WTC11 (cell line): ENCODE data around the gene MAN2B1. TPM values are rescaled to one million over a fixed set of nuclear protein-coding genes. Genes with fewer than 3 reads are reported as not detected.
"Not testable (repeated sequence)": the region's sequence is repeated elsewhere in the genome, so short reads cannot be mapped to it uniquely, and the experiment has no call there.

ENCODE experiments used
- ATAC-seq: fragments of 200-7000 bp; cut with Tn5 transposase; 2 replicates; pipeline ENCODE4 v1.10.0; 2021; ENCODE audit warnings: mild to moderate bottlenecking, moderate library complexity
- CTCF ChIA-PET: fragments of 300-600 bp; sonication (Branson Sonifier 250); formaldehyde crosslinking; loops from one replicate; lab custom pipeline; 2021; ENCODE audit warnings: antibody characterized with exemption; lab: Charles Lee
- POLR2A ChIA-PET: fragments of 350-600 bp; sonication (Branson Sonifier 250); formaldehyde crosslinking; loops from one replicate; lab custom pipeline; 2021; ENCODE audit warnings: antibody characterized with exemption; lab: Charles Lee
- DNase-seq: peaks from one replicate; pipeline ENCODE4 v3.0.0; 2021; ENCODE audit warnings: low spot score
- H3K27ac Mint-ChIP-seq: 2 replicates; pipeline ENCODE4 v1.8.0; 2021; ENCODE audit warnings: mixed read lengths
- H3K27me3 Mint-ChIP-seq: 2 replicates; pipeline ENCODE4 v1.8.0; 2021; ENCODE audit warnings: low read depth, mild to moderate bottlenecking, moderate library complexity, mixed read lengths
- H3K36me3 Mint-ChIP-seq: 2 replicates; pipeline ENCODE4 v1.8.0; 2021; ENCODE audit warnings: mixed read lengths
- H3K4me1 Mint-ChIP-seq: 2 replicates; pipeline ENCODE4 v1.8.0; 2022; ENCODE audit warnings: mixed read lengths
- H3K4me3 Mint-ChIP-seq: 2 replicates; pipeline ENCODE4 v1.8.0; 2021; ENCODE audit warnings: mild to moderate bottlenecking, moderate library complexity, mixed read lengths
- H3K9me3 Mint-ChIP-seq: 2 replicates; pipeline ENCODE4 v1.8.0; 2021; ENCODE audit warnings: mixed read lengths
- ATF1 ChIP-seq: sonication (generic); formaldehyde crosslinking; IDR thresholded peaks from 2 replicates; pipeline ENCODE4 v1.8.1; 2023; ENCODE audit warnings: mild to moderate bottlenecking, moderate library complexity, missing genetic modification reagents
- CREM ChIP-seq: sonication (generic); formaldehyde crosslinking; IDR thresholded peaks from 2 replicates; pipeline ENCODE4 v1.8.1; 2022; ENCODE audit warnings: mild to moderate bottlenecking, missing genetic modification reagents, moderate library complexity
- FOXP1 ChIP-seq: sonication (generic); formaldehyde crosslinking; IDR thresholded peaks from 2 replicates; pipeline ENCODE4 v1.8.0; 2022; ENCODE audit warnings: missing genetic modification reagents, mild to moderate bottlenecking, moderate library complexity, borderline replicate concordance
- NR1H2 ChIP-seq: sonication (generic); formaldehyde crosslinking; IDR thresholded peaks from 2 replicates; pipeline ENCODE4 v1.9.0; 2021; ENCODE audit warnings: mild to moderate bottlenecking, moderate library complexity, missing genetic modification reagents
- OVOL2 ChIP-seq: fragments of 250-450 bp; sonication (Bioruptor Pico); IDR thresholded peaks from 2 replicates; pipeline ENCODE4 v1.9.0; 2021; ENCODE audit warnings: mild to moderate bottlenecking, borderline replicate concordance
- PRRX2 ChIP-seq: fragments of 250-450 bp; sonication (Bioruptor Pico); IDR thresholded peaks from 2 replicates; pipeline ENCODE4 v1.8.0; 2021; ENCODE audit warnings: mild to moderate bottlenecking
- ZBTB21 ChIP-seq: sonication (generic); formaldehyde crosslinking; IDR thresholded peaks from 2 replicates; pipeline ENCODE4 v1.8.1; 2023; ENCODE audit warnings: mild to moderate bottlenecking, missing genetic modification reagents, borderline replicate concordance
- ZNF121 ChIP-seq: sonication (generic); formaldehyde crosslinking; IDR thresholded peaks from 2 replicates; pipeline ENCODE4 v1.8.0; 2023; ENCODE audit warnings: missing genetic modification reagents
- ZNF317 ChIP-seq: sonication (generic); formaldehyde crosslinking; IDR thresholded peaks from 2 replicates; pipeline ENCODE4 v1.8.1; 2023; ENCODE audit warnings: low read depth, mild to moderate bottlenecking, moderate library complexity, missing genetic modification reagents, borderline replicate concordance
- ZNF416 ChIP-seq: fragments of 250-450 bp; sonication (Bioruptor Pico); IDR thresholded peaks from 2 replicates; pipeline ENCODE4 v1.9.0; 2021; ENCODE audit warnings: mild to moderate bottlenecking, inconsistent platforms
- ZNF423 ChIP-seq: fragments of 250-450 bp; sonication (Bioruptor Pico); IDR thresholded peaks from 2 replicates; pipeline ENCODE4 v2.1.2; 2022; ENCODE audit warnings: mild to moderate bottlenecking, moderate library complexity
- total RNA-seq: library from RNA; stranded (reverse); gene quantifications from 3 replicates; pipeline ENCODE4 v1.2.3, GENCODE V29; 2021
- TF ChIP-seq, protein P1 (sequence below): fragments of 250-450 bp; sonication (Bioruptor Pico); IDR thresholded peaks from 2 replicates; pipeline ENCODE4 v1.9.0; 2021; ENCODE audit warnings: mild to moderate bottlenecking, borderline replicate concordance
- TF ChIP-seq, protein P2 (sequence below): sonication (generic); formaldehyde crosslinking; IDR thresholded peaks from 2 replicates; pipeline ENCODE4 v1.8.1; 2022; ENCODE audit warnings: low read depth, mild to moderate bottlenecking, moderate library complexity, missing genetic modification reagents, borderline replicate concordance
- TF ChIP-seq, protein P3 (sequence below): fragments of 250-450 bp; sonication (Bioruptor Pico); IDR thresholded peaks from 2 replicates; pipeline ENCODE4 v2.1.2; 2022; ENCODE audit warnings: mild to moderate bottlenecking, moderate library complexity
- TF ChIP-seq, protein P4 (sequence below): sonication (generic); formaldehyde crosslinking; IDR thresholded peaks from 2 replicates; pipeline ENCODE4 v1.8.0; 2022; ENCODE audit warnings: mild to moderate bottlenecking, missing genetic modification reagents
- TF ChIP-seq, protein P5 (sequence below): sonication (generic); formaldehyde crosslinking; IDR thresholded peaks from 2 replicates; pipeline ENCODE4 v1.8.0; 2022; ENCODE audit warnings: mild to moderate bottlenecking, missing genetic modification reagents
- TF ChIP-seq, protein P6 (sequence below): fragments of 200-600 bp; IDR thresholded peaks from 2 replicates; pipeline ENCODE4 v1.8.0; 2022; ENCODE audit warnings: antibody characterized with exemption
- TF ChIP-seq, protein P7 (sequence below): sonication (generic); formaldehyde crosslinking; IDR thresholded peaks from 2 replicates; pipeline ENCODE4 v1.8.1; 2023; ENCODE audit warnings: mild to moderate bottlenecking, missing genetic modification reagents, moderate library complexity
- TF ChIP-seq, protein P8 (sequence below): sonication (generic); formaldehyde crosslinking; IDR thresholded peaks from 2 replicates; pipeline ENCODE4 v1.8.1; 2022; ENCODE audit warnings: low read depth, missing genetic modification reagents, borderline replicate concordance

The MAN2B1 gene
- total RNA-seq, 1 experiment from 2014 or later, result 73.4 TPM

DNA sequence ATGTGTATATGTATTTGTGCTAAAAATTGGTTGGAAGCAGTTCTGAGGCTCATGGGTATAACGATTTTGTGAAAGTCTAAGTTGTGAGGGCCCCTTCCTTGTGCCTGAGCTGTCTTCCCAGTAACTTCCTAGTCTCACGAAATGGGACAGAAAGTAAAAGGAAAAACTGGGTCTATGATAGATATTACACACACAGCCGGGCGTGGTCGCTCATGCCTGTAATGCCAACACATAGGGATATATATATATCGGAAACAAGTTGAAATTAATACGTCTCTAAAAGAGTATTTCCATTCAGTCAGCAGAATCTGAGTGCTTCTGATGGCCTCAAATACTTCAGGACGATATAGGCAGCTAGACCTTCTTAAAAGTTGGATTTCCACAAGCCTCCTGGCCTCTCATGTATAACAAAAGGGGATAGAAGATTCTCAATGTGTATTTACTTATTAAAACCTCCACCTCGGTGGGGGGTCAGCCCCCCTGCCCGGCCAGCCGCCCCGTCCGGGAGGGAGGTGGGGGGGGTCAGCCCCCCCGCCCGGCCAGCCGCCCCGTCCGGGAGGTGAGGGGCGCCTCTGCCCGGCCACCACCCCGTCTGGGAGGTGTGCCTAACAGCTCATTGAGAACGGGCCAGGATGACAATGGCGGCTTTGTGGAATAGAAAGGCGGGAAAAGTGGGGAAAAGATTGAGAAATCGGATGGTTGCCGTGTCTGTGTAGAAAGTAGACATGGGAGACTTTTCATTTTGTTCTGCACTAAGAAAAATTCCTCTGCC, 45.1 kb downstream of the MAN2B1 start:
- H3K27ac Mint-ChIP-seq, result peak overlapping the region; percentile 76
- CTCF ChIA-PET, result interaction anchor here (1.4 kb wide), 1 partner anchor 18 kb away, joined by 5 read pairs; no protein-coding TSS in a partner anchor
- peak; percentile 54; the same call in 1 of the 2 replicates for TF ChIP-seq ZNF423 (CRISPR knock-in tag)
- not testable (repeated sequence) for H3K27me3 Mint-ChIP-seq, H3K9me3 Mint-ChIP-seq, DNase-seq
- H3K4me3 Mint-ChIP-seq, result peak overlapping the region; percentile 30
- peaks cover 35% of the 10 kb centered on the region for H3K36me3 Mint-ChIP-seq
- POLR2A ChIA-PET, result interaction anchor here (1.5 kb wide), 1 partner anchor 11 kb away, joined by 4 read pairs; the partner anchor contains the start of genes ZNF490 and ZNF791
- H3K4me1 Mint-ChIP-seq, result peaks cover 11% of the 10 kb centered on the region
- peak; percentile 48; the same call in 1 of the 2 replicates for ATAC-seq

DNA sequence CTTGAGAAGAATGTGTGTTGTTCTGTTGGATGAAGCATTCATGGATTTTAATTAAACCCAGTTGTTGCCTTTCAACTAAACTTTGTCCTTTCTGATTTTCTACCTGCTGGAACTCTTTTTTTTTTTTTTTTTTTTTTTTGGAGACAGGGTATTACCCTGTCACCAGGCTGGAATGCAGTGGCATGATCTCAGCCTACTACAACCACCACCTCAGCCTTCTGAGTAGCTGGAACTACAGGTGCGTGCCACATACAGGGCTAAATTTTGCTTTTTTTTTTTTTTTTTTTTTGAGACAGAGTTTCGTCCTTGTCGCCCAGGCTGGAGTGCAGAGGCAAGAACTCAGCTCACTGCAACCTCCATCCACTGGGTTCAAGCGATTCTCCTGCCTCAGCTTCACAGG, 48.9 kb downstream of the MAN2B1 start:
- H3K36me3 Mint-ChIP-seq, result peaks cover 34% of the 10 kb centered on the region
- DNase-seq (no peak), ATAC-seq (no peak)
- CTCF ChIA-PET, result interaction anchor here (0.6 kb wide), 1 partner anchor 252 kb away, joined by 3 read pairs; the partner anchor contains the start of gene ZNF442
- H3K27ac Mint-ChIP-seq, result no peak overlapping the region
- TF ChIP-seq OVOL2 (CRISPR knock-in tag) (no peak), PRRX2 (CRISPR knock-in tag) (no peak), ZBTB21 (CRISPR knock-in tag) (no peak), ZNF121 (CRISPR knock-in tag) (no peak), ZNF317 (CRISPR knock-in tag) (no peak), CREM (CRISPR knock-in tag) (no peak), NR1H2 (CRISPR knock-in tag) (no peak), ATF1 (no peak), ZNF416 (CRISPR knock-in tag) (no peak), FOXP1 (CRISPR knock-in tag) (no peak)
- TF ChIP-seq, protein P1, sequence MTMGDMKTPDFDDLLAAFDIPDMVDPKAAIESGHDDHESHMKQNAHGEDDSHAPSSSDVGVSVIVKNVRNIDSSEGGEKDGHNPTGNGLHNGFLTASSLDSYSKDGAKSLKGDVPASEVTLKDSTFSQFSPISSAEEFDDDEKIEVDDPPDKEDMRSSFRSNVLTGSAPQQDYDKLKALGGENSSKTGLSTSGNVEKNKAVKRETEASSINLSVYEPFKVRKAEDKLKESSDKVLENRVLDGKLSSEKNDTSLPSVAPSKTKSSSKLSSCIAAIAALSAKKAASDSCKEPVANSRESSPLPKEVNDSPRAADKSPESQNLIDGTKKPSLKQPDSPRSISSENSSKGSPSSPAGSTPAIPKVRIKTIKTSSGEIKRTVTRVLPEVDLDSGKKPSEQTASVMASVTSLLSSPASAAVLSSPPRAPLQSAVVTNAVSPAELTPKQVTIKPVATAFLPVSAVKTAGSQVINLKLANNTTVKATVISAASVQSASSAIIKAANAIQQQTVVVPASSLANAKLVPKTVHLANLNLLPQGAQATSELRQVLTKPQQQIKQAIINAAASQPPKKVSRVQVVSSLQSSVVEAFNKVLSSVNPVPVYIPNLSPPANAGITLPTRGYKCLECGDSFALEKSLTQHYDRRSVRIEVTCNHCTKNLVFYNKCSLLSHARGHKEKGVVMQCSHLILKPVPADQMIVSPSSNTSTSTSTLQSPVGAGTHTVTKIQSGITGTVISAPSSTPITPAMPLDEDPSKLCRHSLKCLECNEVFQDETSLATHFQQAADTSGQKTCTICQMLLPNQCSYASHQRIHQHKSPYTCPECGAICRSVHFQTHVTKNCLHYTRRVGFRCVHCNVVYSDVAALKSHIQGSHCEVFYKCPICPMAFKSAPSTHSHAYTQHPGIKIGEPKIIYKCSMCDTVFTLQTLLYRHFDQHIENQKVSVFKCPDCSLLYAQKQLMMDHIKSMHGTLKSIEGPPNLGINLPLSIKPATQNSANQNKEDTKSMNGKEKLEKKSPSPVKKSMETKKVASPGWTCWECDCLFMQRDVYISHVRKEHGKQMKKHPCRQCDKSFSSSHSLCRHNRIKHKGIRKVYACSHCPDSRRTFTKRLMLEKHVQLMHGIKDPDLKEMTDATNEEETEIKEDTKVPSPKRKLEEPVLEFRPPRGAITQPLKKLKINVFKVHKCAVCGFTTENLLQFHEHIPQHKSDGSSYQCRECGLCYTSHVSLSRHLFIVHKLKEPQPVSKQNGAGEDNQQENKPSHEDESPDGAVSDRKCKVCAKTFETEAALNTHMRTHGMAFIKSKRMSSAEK, result no peak
- TF ChIP-seq, protein P2, sequence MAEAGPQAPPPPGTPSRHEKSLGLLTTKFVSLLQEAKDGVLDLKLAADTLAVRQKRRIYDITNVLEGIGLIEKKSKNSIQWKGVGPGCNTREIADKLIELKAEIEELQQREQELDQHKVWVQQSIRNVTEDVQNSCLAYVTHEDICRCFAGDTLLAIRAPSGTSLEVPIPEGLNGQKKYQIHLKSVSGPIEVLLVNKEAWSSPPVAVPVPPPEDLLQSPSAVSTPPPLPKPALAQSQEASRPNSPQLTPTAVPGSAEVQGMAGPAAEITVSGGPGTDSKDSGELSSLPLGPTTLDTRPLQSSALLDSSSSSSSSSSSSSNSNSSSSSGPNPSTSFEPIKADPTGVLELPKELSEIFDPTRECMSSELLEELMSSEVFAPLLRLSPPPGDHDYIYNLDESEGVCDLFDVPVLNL (CRISPR knock-in tag), result no peak
- TF ChIP-seq, protein P3, sequence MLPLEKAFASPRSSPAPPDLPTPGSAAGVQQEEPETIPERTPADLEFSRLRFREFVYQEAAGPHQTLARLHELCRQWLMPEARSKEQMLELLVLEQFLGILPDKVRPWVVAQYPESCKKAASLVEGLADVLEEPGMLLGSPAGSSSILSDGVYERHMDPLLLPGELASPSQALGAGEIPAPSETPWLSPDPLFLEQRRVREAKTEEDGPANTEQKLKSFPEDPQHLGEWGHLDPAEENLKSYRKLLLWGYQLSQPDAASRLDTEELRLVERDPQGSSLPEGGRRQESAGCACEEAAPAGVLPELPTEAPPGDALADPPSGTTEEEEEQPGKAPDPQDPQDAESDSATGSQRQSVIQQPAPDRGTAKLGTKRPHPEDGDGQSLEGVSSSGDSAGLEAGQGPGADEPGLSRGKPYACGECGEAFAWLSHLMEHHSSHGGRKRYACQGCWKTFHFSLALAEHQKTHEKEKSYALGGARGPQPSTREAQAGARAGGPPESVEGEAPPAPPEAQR (CRISPR knock-in tag), result no peak
- TF ChIP-seq, protein P4, sequence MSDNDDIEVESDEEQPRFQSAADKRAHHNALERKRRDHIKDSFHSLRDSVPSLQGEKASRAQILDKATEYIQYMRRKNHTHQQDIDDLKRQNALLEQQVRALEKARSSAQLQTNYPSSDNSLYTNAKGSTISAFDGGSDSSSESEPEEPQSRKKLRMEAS (CRISPR knock-in tag), result no peak
- TF ChIP-seq, protein P5, sequence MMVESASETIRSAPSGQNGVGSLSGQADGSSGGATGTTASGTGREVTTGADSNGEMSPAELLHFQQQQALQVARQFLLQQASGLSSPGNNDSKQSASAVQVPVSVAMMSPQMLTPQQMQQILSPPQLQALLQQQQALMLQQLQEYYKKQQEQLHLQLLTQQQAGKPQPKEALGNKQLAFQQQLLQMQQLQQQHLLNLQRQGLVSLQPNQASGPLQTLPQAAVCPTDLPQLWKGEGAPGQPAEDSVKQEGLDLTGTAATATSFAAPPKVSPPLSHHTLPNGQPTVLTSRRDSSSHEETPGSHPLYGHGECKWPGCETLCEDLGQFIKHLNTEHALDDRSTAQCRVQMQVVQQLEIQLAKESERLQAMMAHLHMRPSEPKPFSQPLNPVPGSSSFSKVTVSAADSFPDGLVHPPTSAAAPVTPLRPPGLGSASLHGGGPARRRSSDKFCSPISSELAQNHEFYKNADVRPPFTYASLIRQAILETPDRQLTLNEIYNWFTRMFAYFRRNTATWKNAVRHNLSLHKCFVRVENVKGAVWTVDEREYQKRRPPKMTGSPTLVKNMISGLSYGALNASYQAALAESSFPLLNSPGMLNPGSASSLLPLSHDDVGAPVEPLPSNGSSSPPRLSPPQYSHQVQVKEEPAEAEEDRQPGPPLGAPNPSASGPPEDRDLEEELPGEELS, result no peak
- TF ChIP-seq, protein P6, sequence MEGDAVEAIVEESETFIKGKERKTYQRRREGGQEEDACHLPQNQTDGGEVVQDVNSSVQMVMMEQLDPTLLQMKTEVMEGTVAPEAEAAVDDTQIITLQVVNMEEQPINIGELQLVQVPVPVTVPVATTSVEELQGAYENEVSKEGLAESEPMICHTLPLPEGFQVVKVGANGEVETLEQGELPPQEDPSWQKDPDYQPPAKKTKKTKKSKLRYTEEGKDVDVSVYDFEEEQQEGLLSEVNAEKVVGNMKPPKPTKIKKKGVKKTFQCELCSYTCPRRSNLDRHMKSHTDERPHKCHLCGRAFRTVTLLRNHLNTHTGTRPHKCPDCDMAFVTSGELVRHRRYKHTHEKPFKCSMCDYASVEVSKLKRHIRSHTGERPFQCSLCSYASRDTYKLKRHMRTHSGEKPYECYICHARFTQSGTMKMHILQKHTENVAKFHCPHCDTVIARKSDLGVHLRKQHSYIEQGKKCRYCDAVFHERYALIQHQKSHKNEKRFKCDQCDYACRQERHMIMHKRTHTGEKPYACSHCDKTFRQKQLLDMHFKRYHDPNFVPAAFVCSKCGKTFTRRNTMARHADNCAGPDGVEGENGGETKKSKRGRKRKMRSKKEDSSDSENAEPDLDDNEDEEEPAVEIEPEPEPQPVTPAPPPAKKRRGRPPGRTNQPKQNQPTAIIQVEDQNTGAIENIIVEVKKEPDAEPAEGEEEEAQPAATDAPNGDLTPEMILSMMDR, result no peak
- TF ChIP-seq, protein P7, sequence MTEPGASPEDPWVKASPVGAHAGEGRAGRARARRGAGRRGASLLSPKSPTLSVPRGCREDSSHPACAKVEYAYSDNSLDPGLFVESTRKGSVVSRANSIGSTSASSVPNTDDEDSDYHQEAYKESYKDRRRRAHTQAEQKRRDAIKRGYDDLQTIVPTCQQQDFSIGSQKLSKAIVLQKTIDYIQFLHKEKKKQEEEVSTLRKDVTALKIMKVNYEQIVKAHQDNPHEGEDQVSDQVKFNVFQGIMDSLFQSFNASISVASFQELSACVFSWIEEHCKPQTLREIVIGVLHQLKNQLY (CRISPR knock-in tag), result no peak
- TF ChIP-seq, protein P8, sequence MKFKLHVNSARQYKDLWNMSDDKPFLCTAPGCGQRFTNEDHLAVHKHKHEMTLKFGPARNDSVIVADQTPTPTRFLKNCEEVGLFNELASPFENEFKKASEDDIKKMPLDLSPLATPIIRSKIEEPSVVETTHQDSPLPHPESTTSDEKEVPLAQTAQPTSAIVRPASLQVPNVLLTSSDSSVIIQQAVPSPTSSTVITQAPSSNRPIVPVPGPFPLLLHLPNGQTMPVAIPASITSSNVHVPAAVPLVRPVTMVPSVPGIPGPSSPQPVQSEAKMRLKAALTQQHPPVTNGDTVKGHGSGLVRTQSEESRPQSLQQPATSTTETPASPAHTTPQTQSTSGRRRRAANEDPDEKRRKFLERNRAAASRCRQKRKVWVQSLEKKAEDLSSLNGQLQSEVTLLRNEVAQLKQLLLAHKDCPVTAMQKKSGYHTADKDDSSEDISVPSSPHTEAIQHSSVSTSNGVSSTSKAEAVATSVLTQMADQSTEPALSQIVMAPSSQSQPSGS (CRISPR knock-in tag), result no peak
- peaks cover 11% of the 10 kb centered on the region for H3K4me1 Mint-ChIP-seq
- POLR2A ChIA-PET, result no interaction called here
- H3K9me3 Mint-ChIP-seq, result no peaks in the 10 kb centered on the region
- H3K27me3 Mint-ChIP-seq, result no peaks in the 10 kb centered on the region
- no peak overlapping the region for H3K4me3 Mint-ChIP-seq
